Measurements from ENCODE around the gene C10orf67.
A peak's percentile ranks its signal among the peaks of the same experiment; 100 is the strongest.

Gene C10orf67

GRCh38 chr10:23174074-23174976 is 170.3 kb downstream of the C10orf67 start:
- DNase-seq (ENCODE audit: low read depth in 2 of 3, low spot score in 1 of 3), result no peak

- DNase-seq (ENCODE audit: low read depth in 2 of 3, low spot score in 1 of 3), result no peak
Observed at GRCh38 chr10:23173214-23174073, 171.2 kb downstream of the C10orf67 start.

- no peak for DNase-seq (ENCODE audit: low read depth in 2 of 3, low spot score in 1 of 3)
Observed at GRCh38 chr10:23172429-23173213, 172.0 kb downstream of the C10orf67 start.

GRCh38 chr10:23171232-23171876 is 173.2 kb downstream of the C10orf67 start:
- DNase-seq (ENCODE audit: low read depth in 2 of 3, low spot score in 1 of 3), result no peak

GRCh38 chr10:23158370-23158769 is 186.2 kb downstream of the C10orf67 start:
- peak; percentile 5 to 25 (median 20) for DNase-seq (ENCODE audit: low read depth in 2 of 3, low spot score in 1 of 3)

GRCh38 chr10:23157691-23158369 is 186.8 kb downstream of the C10orf67 start:
- no peak for DNase-seq (ENCODE audit: low read depth in 2 of 3, low spot score in 1 of 3)

- no peak for DNase-seq (ENCODE audit: low read depth in 2 of 3, low spot score in 1 of 3)
Observed at GRCh38 chr10:23157239-23157681, 187.3 kb downstream of the C10orf67 start.

GRCh38 chr10:23156447-23157150 is 188.0 kb downstream of the C10orf67 start:
- DNase-seq (ENCODE audit: low read depth in 2 of 3, low spot score in 1 of 3), result no peak

GRCh38 chr10:23155169-23155568 is 189.4 kb downstream of the C10orf67 start:
- DNase-seq (ENCODE audit: low read depth in 2 of 3, low spot score in 1 of 3), result no peak

Data from stimulated activated CD4-positive, alpha-beta T cell treated with anti-CD3 and anti-CD28 coated beads, Interleukin-12 subunit alpha, Interleukin-12 subunit beta, amount 100 ng/mL, for 48 hours (primary cell).